Neural crest cell (in vitro differentiated cells): ENCODE results near the gene KISS1R. TPM values are rescaled to one million over a fixed set of nuclear protein-coding genes. Genes with fewer than 3 reads are reported as not detected.
A peak's percentile ranks its signal among the peaks of the same experiment; 100 is the strongest.

Experiments
- DNase-seq: peaks from one replicate; pipeline ENCODE4 v3.0.0; 2021; ENCODE audit warnings: low read depth, mixed read lengths, low spot score
- H3K27ac Mint-ChIP-seq: one replicate; pipeline ENCODE4 v1.8.0; 2021; ENCODE audit warnings: mild to moderate bottlenecking, mixed read lengths; ENCODE audit not compliant: unreplicated experiment
- H3K27me3 Mint-ChIP-seq: 2 replicates; pipeline ENCODE4 v1.8.0; 2021; ENCODE audit warnings: low read depth, mild to moderate bottlenecking, mixed read lengths
- H3K36me3 Mint-ChIP-seq: 2 replicates; pipeline ENCODE4 v1.8.0; 2021; ENCODE audit warnings: low read depth, mild to moderate bottlenecking, mixed read lengths
- H3K4me1 Mint-ChIP-seq: 2 replicates; pipeline ENCODE4 v1.8.0; 2021; ENCODE audit warnings: mixed read lengths
- H3K4me3 Mint-ChIP-seq: one replicate; pipeline ENCODE4 v1.8.0; 2021; ENCODE audit warnings: mild to moderate bottlenecking, mixed read lengths
- H3K9me3 Mint-ChIP-seq: 2 replicates; pipeline ENCODE4 v1.8.0; 2021; ENCODE audit warnings: mixed read lengths
- CTCF ChIP-seq: fragments of 200-600 bp; sonication (generic); conservative IDR thresholded peaks from 2 replicates; pipeline ENCODE4 v1.5.0; 2021; ENCODE audit warnings: antibody characterized with exemption, mild to moderate bottlenecking
- total RNA-seq: library from RNA; stranded (reverse); gene quantifications from 2 replicates; pipeline ENCODE4 v1.2.1, GENCODE V29; 2021

Gene KISS1R
- total RNA-seq, 1 donor from 2014 or later, result 2.4 TPM

- no peaks in the 10 kb centered on the region for H3K9me3 Mint-ChIP-seq
- peak within 1 kb of the TSS; percentile 85 for H3K4me3 Mint-ChIP-seq
- peak; percentile 61 for DNase-seq
- no peaks in the 10 kb centered on the region for H3K36me3 Mint-ChIP-seq
- H3K27ac Mint-ChIP-seq, result peak within 1 kb of the TSS; percentile 6
- H3K4me1 Mint-ChIP-seq, result no peaks in the 10 kb centered on the region
- no peak for TF ChIP-seq CTCF
- peaks cover 14% of the 10 kb centered on the region for H3K27me3 Mint-ChIP-seq
Observed at GRCh38 chr19:913080-913748, 3.9 kb upstream of the KISS1R start, which contains the start of gene R3HDM4. Gene R3HDM4 (minus strand): TSS chr19:913219. CDS start chr19:913157, 62 bp downstream.

GRCh38 chr19:916645-917322, 349 bp upstream of the KISS1R start:
- TF ChIP-seq CTCF, result no peak

GRCh38 chr19:918152-918437, 962 bp downstream of the KISS1R start:
- H3K27ac Mint-ChIP-seq, result no peak overlapping the region
- no peak for TF ChIP-seq CTCF
- H3K4me3 Mint-ChIP-seq, result peak overlapping the region; percentile 65
- no peaks in the 10 kb centered on the region for H3K36me3 Mint-ChIP-seq
- H3K27me3 Mint-ChIP-seq, result peaks cover 48% of the 10 kb centered on the region
- no peaks in the 10 kb centered on the region for H3K9me3 Mint-ChIP-seq
- DNase-seq, result no peak
- H3K4me1 Mint-ChIP-seq, result peaks cover 4% of the 10 kb centered on the region

More at GRCh38 chr19:916645-917322, 349 bp upstream of the KISS1R start:
- no peak for DNase-seq
- H3K4me3 Mint-ChIP-seq, result peak overlapping the region; percentile 61
- peaks cover 44% of the 10 kb centered on the region for H3K27me3 Mint-ChIP-seq
- peaks cover 1% of the 10 kb centered on the region for H3K4me1 Mint-ChIP-seq
- no peak overlapping the region for H3K27ac Mint-ChIP-seq
- no peaks in the 10 kb centered on the region for H3K9me3 Mint-ChIP-seq
- no peaks in the 10 kb centered on the region for H3K36me3 Mint-ChIP-seq

GRCh38 chr19:918481-919198, 1.5 kb downstream of the KISS1R start:
- H3K27me3 Mint-ChIP-seq, result peaks cover 52% of the 10 kb centered on the region
- no peak for TF ChIP-seq CTCF
- H3K4me3 Mint-ChIP-seq, result no peak overlapping the region

GRCh38 chr19:919199-920050, 2.3 kb downstream of the KISS1R start:
- H3K9me3 Mint-ChIP-seq, result no peaks in the 10 kb centered on the region
- no peak overlapping the region for H3K4me3 Mint-ChIP-seq
- H3K27ac Mint-ChIP-seq, result no peak overlapping the region
- no peaks in the 10 kb centered on the region for H3K36me3 Mint-ChIP-seq
- peaks cover 8% of the 10 kb centered on the region for H3K4me1 Mint-ChIP-seq
- TF ChIP-seq CTCF, result no peak
- H3K27me3 Mint-ChIP-seq, result peaks cover 56% of the 10 kb centered on the region
- DNase-seq, result no peak

More at GRCh38 chr19:918481-919198, 1.5 kb downstream of the KISS1R start:
- H3K9me3 Mint-ChIP-seq, result no peaks in the 10 kb centered on the region
- H3K27ac Mint-ChIP-seq, result no peak overlapping the region
- no peak for DNase-seq
- no peaks in the 10 kb centered on the region for H3K36me3 Mint-ChIP-seq
- H3K4me1 Mint-ChIP-seq, result peaks cover 8% of the 10 kb centered on the region
